Measurements from ENCODE around the gene ZFTA. TPM values are rescaled to one million over a fixed set of nuclear protein-coding genes. Genes with fewer than 3 reads are reported as not detected.
A peak's percentile ranks its signal among the peaks of the same experiment; 100 is the strongest.

ZFTA gene
- total RNA-seq, 6 experiments from 2014 or later: 4.8 to 10.7 (median 6.6) TPM

GRCh38 chr11:63770763-63771162 is 2.2 kb upstream of the ZFTA start:
- H3K36me3 ChIP-seq: no peaks in the 10 kb centered on the region
- intact Hi-C loops (cut with DNase I): loop anchor here in 1 of 2 donors (10.0 kb wide), 1 partner anchor 154 kb away; no protein-coding TSS in a partner anchor
- no peaks in the 10 kb centered on the region for H3K9me3 ChIP-seq
- ATAC-seq (no peak), DNase-seq (no peak)
- 84% methylated on average over 5 of the region's 7 CpGs for WGBS (ENCODE audit: insufficient coverage, low coverage, low lambda C conversion rate, missing lambda C conversion rate)
- no peaks in the 10 kb centered on the region for H3K27me3 ChIP-seq
- peaks cover 0 to 16% (median 7%) of the 10 kb centered on the region in 4 donors for H3K4me1 ChIP-seq
- no peak for TF ChIP-seq CTCF (IDR thresholded peaks at IDR 0.05)
- TF ChIP-seq POLR2A (IDR thresholded peaks at IDR 0.05): no peak
- H3K4me3 ChIP-seq: no peak overlapping the region
- no peak overlapping the region for H3K27ac ChIP-seq

- DNase-seq (peak in 2 of 3 donors; percentile 19 to 23), ATAC-seq (no peak)
- intact Hi-C loops (cut with DNase I): loop anchor here (10.0 kb wide), 2 partner anchors 155 to 175 kb away; no protein-coding TSS in a partner anchor
- Histone ChIP-seq H3K4me3 (peak overlapping the region; percentile 64 to 83 (median 64)), H3K27me3 (no peaks in the 10 kb centered on the region), H3K4me1 (peaks cover 0 to 20% (median 9%) of the 10 kb centered on the region in 4 donors), H3K27ac (peak overlapping the region in 2 of 3 donors; percentile 38 to 67), H3K36me3 (no peaks in the 10 kb centered on the region), H3K9me3 (no peaks in the 10 kb centered on the region)
- 34% methylated on average over 7 of the region's 35 CpGs for WGBS (ENCODE audit: insufficient coverage, low coverage, low lambda C conversion rate, missing lambda C conversion rate)
- TF ChIP-seq CTCF (IDR thresholded peaks at IDR 0.05) (no peak), POLR2A (IDR thresholded peaks at IDR 0.05) (no peak)
Observed at GRCh38 chr11:63769714-63770455, 1.3 kb upstream of the ZFTA start.

GRCh38 chr11:63769042-63769713 is 603 bp upstream of the ZFTA start:
- DNase-seq (peak; percentile 47 to 59 (median 56)), ATAC-seq (peak; percentile 4 to 31 (median 10))
- 0% methylated on average over 5 of the region's 82 CpGs for WGBS (ENCODE audit: insufficient coverage, low coverage, low lambda C conversion rate, missing lambda C conversion rate)
- H3K27me3 ChIP-seq: no peaks in the 10 kb centered on the region
- intact Hi-C loops (cut with DNase I): loop anchor here in 1 of 2 donors (10.0 kb wide), 1 partner anchor 176 kb away; no protein-coding TSS in a partner anchor
- TF ChIP-seq CTCF (IDR thresholded peaks at IDR 0.05) (peak in 1 of 4 donors; percentile 15), POLR2A (IDR thresholded peaks at IDR 0.05) (peak; percentile 52)
- peaks cover 0 to 24% (median 9%) of the 10 kb centered on the region in 4 donors for H3K4me1 ChIP-seq
- H3K27ac ChIP-seq: peak overlapping the region; percentile 38 to 67 (median 44)
- peak overlapping the region; percentile 64 to 83 (median 64) for H3K4me3 ChIP-seq
- no peaks in the 10 kb centered on the region for H3K36me3 ChIP-seq
- no peaks in the 10 kb centered on the region for H3K9me3 ChIP-seq

- TF ChIP-seq CTCF (IDR thresholded peaks at IDR 0.05): no peak
- TF ChIP-seq POLR2A (IDR thresholded peaks at IDR 0.05): no peak
- Histone ChIP-seq H3K9me3 (no peaks in the 10 kb centered on the region), H3K4me3 (peak overlapping the region; percentile 64 to 83 (median 69)), H3K36me3 (no peaks in the 10 kb centered on the region), H3K27ac (peak overlapping the region; percentile 34 to 73 (median 65)), H3K27me3 (no peaks in the 10 kb centered on the region), H3K4me1 (peaks cover 0 to 24% (median 9%) of the 10 kb centered on the region in 4 donors)
- DNase-seq: peak; percentile 39 to 74 (median 59)
- intact Hi-C loops (cut with DNase I): loop anchor here in 1 of 2 donors (10.0 kb wide), 1 partner anchor 177 kb away; no protein-coding TSS in a partner anchor
- ATAC-seq: peak in 3 of 4 donors; percentile 1 to 22 (median 11)
- 0% methylated on average over 27 of the region's 34 CpGs for WGBS (ENCODE audit: insufficient coverage, low coverage, low lambda C conversion rate, missing lambda C conversion rate)
Observed at GRCh38 chr11:63767565-63768236, 874 bp downstream of the ZFTA start.

Measured in right lobe of liver (tissue), 6 donors.